GM18909 (cell line): ENCODE data around the gene EPS8.
A peak's percentile ranks its signal among the peaks of the same experiment; 100 is the strongest.

ENCODE experiments used
- ATAC-seq: cut with Tn5 transposase; IDR thresholded peaks from one replicate; pipeline ENCODE4 v1.9.1; 2021; ENCODE audit warnings: mild to moderate bottlenecking; ENCODE audit not compliant: unreplicated experiment, poor library complexity

Gene EPS8

GRCh38 chr12:15726027-15726877 is 62.9 kb downstream of the EPS8 start:
- ATAC-seq, result no peak

DNA sequence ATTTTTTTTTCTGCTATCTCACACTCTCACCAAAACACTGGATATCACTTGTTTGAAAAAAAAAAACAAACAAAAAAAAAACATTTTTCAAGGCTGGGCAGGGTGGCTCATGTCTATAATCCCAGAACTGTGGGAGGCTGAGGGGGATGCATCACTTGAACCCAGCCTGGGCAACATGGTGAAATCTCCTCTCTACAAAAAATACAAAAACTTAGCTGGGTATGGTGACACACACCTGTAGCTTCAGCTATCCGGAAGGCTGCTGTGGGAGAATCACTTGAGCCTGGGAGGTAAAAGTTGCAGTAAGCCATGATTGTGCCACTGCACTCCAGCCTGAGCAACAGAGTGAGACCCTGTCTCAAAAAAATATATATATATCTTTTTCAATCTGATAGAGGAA is 66.2 kb downstream of the EPS8 start:
- no peak for ATAC-seq

DNA sequence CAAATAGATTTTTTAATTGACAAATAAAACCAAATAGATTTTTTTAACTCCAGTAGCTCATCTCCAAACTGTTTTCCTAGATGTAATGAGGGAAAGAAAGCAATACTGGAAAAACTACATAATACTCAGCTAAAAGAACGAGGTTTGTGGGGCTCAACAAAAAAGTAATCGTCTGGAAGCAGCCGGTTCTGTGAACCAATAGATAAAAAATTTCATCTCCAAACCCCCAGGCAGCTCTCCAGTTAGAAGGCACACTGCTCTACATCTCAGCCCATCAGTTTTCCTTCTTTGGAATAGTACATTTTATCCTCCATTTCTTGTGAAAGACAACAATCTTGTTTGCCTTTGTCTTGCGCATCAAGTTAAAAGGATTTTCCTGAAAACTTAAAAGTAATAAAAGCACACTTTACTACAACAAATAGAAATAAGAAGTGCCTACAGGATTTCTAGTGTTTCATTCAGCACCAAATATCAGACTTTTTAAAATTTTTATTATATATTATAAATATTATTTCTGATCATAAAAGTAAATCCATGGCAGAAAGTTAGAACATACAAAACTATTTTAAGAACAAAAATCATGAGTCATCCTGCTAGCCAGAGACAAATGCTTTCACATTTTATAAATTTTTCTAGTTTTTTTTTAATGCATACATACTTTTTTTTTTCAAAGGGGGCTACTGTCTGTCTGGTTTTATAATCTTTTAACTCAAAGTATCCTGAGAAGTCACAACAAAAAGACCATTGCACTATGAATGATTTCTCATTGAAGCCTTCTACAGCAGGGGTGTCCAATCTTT is 67.7 kb downstream of the EPS8 start:
- ATAC-seq, result no peak

DNA sequence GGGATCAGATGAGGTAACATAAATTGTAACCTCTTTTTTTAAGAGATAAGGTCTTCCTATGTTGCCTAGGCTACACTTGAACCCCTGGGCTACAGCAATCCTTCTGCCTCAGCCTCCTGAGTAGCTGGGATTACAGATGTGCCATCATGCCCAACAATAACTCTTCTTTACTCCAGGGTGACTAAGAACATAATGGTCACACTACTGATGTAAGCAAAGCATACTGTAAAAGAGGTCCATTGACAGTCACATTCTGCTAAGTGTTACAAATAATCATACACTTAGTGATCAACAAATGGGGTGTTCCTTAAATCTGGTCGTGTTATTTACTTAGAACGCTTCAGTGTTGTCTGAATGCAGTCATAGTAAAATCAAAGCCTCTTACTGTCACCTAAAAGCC is 68.9 kb downstream of the EPS8 start:
- no peak for ATAC-seq

DNA sequence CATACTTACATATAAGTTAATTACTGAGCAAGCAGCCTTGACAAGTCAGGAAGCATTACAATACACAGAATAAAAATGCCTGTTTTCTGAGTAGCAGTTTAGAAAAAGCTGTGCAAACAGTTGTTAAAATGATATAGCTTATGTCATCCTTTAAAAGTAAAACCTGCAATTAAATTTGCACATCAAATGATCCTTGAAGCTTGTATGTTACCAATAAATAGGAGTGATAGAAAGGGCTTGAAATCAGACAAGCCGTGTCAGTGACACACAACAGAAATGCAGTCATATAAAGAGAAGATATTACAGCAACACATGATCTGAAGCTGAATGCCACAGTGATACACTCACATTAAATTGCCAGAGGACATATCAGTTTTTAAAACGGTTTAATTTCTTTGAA is 70.0 kb downstream of the EPS8 start:
- ATAC-seq, result no peak

DNA sequence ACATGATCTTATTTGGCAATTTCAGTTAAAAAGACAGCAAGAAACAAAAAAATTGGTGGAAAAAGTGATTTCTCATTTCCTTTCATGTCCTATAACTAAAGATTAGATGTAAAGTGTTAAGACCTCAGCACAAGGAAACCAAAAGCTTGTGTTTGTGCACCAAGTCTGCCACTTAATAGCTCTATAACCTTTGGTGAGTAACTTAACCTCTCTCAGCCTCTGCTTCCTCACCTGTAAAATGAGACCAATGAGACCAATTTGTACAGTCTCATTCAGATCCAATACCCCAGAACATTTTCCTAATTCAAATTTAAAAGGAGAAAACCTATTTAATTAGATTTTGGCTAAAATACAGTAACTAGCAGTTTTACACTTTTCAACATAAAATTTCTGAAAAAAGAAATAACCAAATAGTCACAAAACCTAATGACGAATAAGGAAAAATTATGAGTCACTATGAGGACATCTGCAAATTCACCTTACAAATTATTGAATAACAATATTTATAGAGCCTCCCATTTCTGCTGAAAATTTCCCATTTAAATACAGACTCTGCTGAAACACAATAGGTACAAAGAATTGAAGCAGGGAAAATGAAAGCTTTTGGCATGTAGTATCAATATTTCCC is 71.1 kb downstream of the EPS8 start:
- no peak for ATAC-seq

GRCh38 chr12:15716581-15716980 is 72.6 kb downstream of the EPS8 start:
- no peak for ATAC-seq

DNA sequence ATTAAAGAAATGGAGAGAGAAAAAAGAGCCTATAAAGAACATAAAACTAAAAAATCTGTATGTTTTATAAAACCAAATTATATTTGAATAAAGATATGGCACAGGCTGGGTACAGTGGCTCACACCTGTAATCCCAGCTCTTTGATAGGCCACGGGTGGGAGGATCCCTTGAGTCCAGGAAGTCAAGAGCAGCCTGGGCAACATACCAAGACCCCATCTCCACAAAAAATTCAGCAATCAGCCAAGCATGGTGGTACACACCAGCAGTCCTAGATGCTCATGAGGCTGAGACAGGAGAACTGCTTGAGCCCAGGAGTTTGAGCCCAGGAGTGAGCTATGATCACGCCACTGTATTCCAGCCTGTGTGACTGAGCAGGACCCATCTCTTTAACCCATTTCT is 74.9 kb downstream of the EPS8 start:
- no peak for ATAC-seq

DNA sequence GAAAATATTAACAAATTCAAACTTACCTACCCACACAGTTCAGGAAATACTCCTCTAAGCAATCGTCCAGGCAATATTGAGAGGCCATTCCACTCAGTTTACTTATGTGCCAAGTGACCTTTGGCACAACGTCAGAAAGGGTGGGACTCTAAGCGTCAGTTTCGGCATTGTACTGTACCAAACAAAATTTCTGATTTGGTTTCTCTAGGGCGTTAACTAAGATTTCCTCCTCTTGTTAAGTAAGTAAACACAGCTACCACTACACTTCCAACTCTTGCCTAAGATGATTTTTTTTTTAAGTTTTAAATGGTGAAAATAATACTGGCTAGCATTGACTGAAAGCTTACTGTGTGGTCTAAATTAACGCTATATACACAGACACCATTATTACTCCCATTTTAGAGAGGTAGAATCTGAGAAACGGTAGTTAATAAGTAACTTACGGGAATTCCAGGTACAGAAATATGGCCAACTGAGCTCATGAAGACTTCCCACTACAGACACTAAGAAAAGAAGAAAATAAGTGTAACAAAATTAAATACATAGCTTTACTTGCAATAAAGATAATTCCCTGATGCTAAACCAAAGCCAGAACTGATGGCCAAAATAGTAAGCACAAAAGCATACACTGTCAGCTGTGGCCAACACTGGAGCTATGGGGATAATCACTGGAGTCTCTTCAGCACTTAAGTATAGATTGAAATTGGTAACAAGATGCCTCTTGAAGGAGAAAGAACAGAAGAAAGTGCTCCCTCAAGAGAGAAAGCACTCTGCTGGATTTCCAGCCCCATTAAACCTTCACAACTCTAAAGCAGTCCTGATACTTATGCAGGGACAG is 76.1 kb downstream of the EPS8 start:
- no peak for ATAC-seq

GRCh38 chr12:15712160-15712559 is 77.0 kb downstream of the EPS8 start:
- no peak for ATAC-seq

- no peak for ATAC-seq
Observed at GRCh38 chr12:15710860-15711510, 78.2 kb downstream of the EPS8 start.

DNA sequence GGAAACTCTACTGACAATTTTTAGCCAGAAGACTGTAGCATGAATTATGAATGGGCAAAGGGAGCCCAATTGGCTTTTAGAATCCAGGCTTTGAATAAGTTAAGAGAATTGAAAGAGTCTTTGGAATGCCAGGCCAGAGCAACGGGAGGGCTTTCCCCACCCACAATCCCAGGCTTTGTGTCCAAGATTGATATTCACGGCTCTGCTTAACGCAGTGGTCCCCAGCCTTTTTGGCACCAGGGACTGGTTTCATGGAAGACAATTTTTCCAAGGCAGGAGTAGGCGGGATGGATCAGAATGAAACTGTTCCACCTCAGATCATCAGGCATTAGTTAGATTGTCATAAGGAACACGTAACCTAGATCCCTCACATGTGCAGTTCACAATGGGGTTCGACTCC is 79.6 kb downstream of the EPS8 start:
- no peak for ATAC-seq

DNA sequence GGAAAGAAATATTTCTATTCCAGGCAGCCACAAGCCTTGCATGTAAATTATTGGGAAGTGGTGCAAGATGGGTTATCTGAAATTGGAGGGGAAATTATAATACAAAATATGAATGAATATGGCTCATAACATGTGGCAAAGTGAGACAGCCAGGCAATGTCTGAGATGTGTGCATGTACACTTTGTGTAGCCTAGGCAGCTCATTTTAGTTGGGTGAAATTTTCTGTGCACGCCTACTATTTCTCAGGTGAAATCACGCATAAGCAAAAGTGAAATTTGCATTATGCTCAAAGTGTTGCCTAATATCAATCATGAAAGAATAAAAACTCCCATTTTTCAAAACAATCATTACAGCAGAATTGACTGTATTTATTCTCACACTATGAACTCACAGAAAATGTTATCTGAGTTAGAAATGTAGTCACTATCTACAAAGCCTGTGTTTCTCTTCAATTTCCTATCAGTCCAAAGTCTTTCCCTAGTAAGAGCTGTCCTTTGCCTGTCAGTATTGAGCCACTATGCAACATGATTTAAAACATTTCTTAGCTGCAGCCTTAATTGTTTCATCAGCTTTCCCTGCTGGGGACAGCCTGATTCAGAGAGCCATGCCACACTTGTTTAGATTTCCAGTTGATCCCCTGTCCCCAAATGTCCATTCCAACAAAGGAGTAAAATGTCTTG is 80.7 kb downstream of the EPS8 start:
- ATAC-seq, result no peak

DNA sequence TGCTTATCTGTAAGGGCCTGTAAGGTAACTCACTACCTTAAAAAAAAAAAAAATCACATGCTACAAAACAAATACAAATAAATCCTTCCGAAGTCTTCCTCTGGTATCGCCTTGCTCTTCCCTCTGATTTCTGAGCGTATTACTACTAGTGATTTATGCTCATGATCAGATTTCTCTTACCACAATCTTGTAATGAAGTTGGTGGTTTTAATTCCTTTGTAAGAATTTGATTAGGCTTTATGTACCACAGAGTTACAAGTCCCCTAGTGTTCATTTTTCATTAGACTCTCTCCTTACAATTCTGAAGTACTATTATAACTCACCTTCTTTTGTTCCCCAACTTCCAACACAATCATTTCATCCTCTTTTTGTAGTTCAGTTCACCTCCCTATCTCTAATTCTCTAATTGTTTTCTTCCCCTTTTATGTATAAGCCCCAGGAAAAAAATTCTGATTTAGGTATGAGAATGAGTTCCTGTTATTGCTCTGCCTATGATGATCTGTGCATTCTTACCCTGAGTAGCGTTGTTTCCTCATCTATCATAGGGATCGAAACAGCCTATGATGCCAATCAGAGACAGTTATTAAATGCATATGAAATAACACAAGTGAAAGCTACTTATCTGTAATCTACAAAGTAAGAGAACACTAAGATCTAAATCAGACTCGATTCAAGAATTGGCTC is 81.5 kb downstream of the EPS8 start:
- no peak for ATAC-seq

- ATAC-seq, result no peak
Observed at GRCh38 chr12:15706010-15706676, 83.0 kb downstream of the EPS8 start.

GRCh38 chr12:15705606-15706005 is 83.6 kb downstream of the EPS8 start:
- ATAC-seq, result no peak

DNA sequence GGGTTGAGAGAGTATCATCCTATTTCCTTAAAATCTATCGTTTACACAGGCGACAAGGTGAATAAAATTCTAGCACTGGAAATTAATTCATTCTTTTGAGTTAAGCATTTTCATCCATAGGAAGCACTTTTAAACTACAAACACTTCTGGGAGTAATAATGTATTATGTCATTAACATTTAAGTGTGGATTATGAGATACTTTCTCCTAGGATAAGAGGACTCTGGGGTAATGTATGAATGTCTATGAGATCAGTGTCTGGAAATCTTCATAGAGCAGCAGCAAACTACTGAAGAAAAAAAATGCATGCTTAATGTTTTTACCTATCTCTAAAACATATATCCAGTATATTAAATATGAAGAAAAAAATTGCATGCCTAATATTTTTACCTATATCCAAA is 86.9 kb downstream of the EPS8 start:
- ATAC-seq, result no peak

- ATAC-seq, result peak; percentile 34
Observed at GRCh38 chr12:15701631-15702156, 87.5 kb downstream of the EPS8 start.
